Measurements from ENCODE around the gene HIGD1A. TPM values are rescaled to one million over a fixed set of nuclear protein-coding genes. Genes with fewer than 3 reads are reported as not detected.

Gene HIGD1A
- total RNA-seq, 2 experiments from 2014 or later: 60.4 to 75.8 TPM

DNA sequence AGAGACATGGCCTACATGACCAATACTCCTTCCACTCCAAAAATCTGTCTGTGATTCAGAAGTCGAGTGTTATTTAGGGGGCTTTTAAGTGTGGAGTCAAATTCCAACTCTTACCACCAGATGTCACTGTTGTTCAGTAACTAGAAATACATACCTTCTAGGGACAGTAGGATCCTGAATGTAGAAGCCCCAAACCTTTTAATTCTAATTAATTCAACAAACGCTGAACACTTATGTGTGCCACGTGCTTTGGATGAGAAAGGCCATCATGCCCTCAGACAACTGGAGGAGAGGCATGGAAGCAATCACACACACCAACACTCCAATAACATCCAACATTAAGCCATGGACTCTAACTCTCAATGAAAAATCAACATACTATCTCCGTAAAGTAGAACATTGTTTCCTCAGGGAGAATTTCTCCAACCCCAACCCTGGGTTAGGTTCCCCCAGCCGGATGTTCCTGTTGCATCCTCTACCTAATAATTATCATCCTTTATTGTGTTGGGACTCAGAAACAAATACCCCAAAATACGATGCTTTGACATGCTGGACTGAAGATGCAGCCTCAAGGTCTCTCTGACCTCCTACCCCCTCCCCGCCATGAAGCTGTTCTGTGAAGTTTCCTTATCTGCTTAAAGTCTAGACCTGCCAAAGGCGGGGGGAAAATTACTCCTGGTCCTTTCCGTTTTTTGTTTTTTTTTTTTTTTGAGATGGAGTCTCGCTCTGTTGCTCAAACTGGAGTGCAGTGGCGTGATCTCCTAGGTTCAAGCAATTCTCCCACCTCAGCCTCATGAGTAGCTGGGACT is 23.2 kb downstream of the HIGD1A start:
- H3K79me2 ChIP-seq (ENCODE audit: insufficient read depth, low read depth, low read length): no peaks in the 10 kb centered on the region
- CTCF ChIA-PET (ENCODE audit: unreplicated experiment): no interaction called here
- H3K4me3 ChIP-seq (ENCODE audit: low read depth, low read length, poor library complexity, severe bottlenecking): no peak overlapping the region
- no peak overlapping the region for H3K4me2 ChIP-seq (ENCODE audit: low read length)
- H3K9me2 ChIP-seq (ENCODE audit: insufficient read depth, low read length): no peaks in the 10 kb centered on the region
- intact Hi-C loops (cut with micrococcal nuclease; ENCODE audit: unreplicated experiment): loop anchor here (1.0 to 2.0 kb wide), 2 partner anchors 50 to 100 kb away; no protein-coding TSS in a partner anchor
- H3K27ac ChIP-seq (ENCODE audit: low read depth, low read length, poor library complexity, severe bottlenecking): no peak overlapping the region
- peaks cover 52% of the 10 kb centered on the region for H3K36me3 ChIP-seq (ENCODE audit: insufficient read depth, low read length)
- no peak overlapping the region for H2AFZ ChIP-seq (ENCODE audit: low read length)
- peaks cover 8% of the 10 kb centered on the region; the same call in 1 of the 2 replicates for H4K20me1 ChIP-seq (ENCODE audit: insufficient read depth, low read length)
- H3K4me1 ChIP-seq (ENCODE audit: insufficient read depth, low read length, poor library complexity, severe bottlenecking): no peaks in the 10 kb centered on the region
- no peak for TF ChIP-seq EZH2phosphoT487 (IDR thresholded peaks at IDR 0.05; ENCODE audit: borderline replicate concordance, low read depth, low read length)
- TF ChIP-seq, protein P1, sequence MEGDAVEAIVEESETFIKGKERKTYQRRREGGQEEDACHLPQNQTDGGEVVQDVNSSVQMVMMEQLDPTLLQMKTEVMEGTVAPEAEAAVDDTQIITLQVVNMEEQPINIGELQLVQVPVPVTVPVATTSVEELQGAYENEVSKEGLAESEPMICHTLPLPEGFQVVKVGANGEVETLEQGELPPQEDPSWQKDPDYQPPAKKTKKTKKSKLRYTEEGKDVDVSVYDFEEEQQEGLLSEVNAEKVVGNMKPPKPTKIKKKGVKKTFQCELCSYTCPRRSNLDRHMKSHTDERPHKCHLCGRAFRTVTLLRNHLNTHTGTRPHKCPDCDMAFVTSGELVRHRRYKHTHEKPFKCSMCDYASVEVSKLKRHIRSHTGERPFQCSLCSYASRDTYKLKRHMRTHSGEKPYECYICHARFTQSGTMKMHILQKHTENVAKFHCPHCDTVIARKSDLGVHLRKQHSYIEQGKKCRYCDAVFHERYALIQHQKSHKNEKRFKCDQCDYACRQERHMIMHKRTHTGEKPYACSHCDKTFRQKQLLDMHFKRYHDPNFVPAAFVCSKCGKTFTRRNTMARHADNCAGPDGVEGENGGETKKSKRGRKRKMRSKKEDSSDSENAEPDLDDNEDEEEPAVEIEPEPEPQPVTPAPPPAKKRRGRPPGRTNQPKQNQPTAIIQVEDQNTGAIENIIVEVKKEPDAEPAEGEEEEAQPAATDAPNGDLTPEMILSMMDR (conservative IDR thresholded peaks at IDR 0.05; ENCODE audit: low read length): peak; percentile 91
- no TSS peak for BruUV-seq (replicated peaks)
- POLR2A ChIA-PET: no interaction called here
- DNase-seq (ENCODE audit: low spot score): peak; percentile 76
- no peaks in the 10 kb centered on the region for H3K9me3 ChIP-seq (ENCODE audit: low read length)

DNA sequence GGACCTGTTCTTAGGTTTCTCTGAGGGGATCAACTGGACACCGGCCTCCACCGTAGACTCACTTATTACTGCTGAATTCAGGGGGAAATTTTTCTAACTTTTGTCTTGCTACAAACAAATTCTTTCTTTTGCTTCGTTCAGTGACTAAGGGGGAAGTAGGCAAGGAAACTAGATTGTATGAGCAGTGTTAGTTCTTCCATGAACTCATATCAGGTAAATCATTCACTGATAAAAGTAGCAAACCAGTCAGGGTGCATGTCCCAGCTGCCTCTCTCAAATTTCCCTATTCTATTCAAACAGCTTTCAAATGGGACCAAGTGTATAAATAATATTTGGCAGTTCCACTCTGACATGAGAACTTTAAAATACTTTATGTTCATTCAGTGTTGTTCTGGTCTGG is 23.9 kb downstream of the HIGD1A start:
- no peak overlapping the region for H3K4me2 ChIP-seq (ENCODE audit: low read length)
- intact Hi-C loops (cut with micrococcal nuclease; ENCODE audit: unreplicated experiment): loop anchor here (2.0 kb wide), 1 partner anchor 50 kb away; no protein-coding TSS in a partner anchor
- no peak for DNase-seq (ENCODE audit: low spot score)
- TF ChIP-seq, protein P1 (conservative IDR thresholded peaks at IDR 0.05; ENCODE audit: low read length): no peak
- no peak for TF ChIP-seq EZH2phosphoT487 (IDR thresholded peaks at IDR 0.05; ENCODE audit: borderline replicate concordance, low read depth, low read length)
- no peak overlapping the region for H3K4me3 ChIP-seq (ENCODE audit: low read depth, low read length, poor library complexity, severe bottlenecking)
- no peaks in the 10 kb centered on the region for H3K9me3 ChIP-seq (ENCODE audit: low read length)
- POLR2A ChIA-PET: interaction anchor here (0.6 kb wide), 1 partner anchor 24 kb away, joined by 3 read pairs; no protein-coding TSS in a partner anchor
- peaks cover 8% of the 10 kb centered on the region; the same call in 1 of the 2 replicates for H4K20me1 ChIP-seq (ENCODE audit: insufficient read depth, low read length)
- H3K79me2 ChIP-seq (ENCODE audit: insufficient read depth, low read depth, low read length): no peaks in the 10 kb centered on the region
- H3K4me1 ChIP-seq (ENCODE audit: insufficient read depth, low read length, poor library complexity, severe bottlenecking): no peaks in the 10 kb centered on the region
- H2AFZ ChIP-seq (ENCODE audit: low read length): no peak overlapping the region
- no peaks in the 10 kb centered on the region for H3K9me2 ChIP-seq (ENCODE audit: insufficient read depth, low read length)
- peaks cover 45% of the 10 kb centered on the region for H3K36me3 ChIP-seq (ENCODE audit: insufficient read depth, low read length)
- no peak overlapping the region for H3K27ac ChIP-seq (ENCODE audit: low read depth, low read length, poor library complexity, severe bottlenecking)
- BruUV-seq (replicated peaks): no TSS peak
- CTCF ChIA-PET (ENCODE audit: unreplicated experiment): interaction anchor here (1.1 kb wide), 1 partner anchor 101 kb away, joined by 5 read pairs; no protein-coding TSS in a partner anchor

DNA sequence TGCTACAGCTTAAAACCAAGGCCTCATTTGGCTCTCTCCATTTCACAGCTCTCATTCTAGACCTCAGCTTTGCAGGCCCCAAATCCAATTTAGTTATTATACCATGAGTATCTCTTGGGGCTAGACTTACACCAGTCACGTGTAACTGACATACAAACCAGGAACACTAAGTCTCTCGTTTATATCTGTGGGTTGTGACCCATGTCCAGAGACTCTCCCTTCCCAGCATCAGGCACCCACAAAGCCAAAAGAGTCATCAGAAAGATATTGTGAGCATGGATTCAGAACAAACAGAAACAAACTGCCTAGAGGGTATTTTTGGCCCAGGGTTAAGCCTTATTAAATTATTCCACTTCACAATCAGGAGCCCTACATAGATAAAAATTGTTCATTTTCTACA is 25.6 kb downstream of the HIGD1A start:
- ChIA-PET CTCF (ENCODE audit: unreplicated experiment) (interaction anchor here (1.0 kb wide), 1 partner anchor 61 kb away, joined by 3 read pairs; no protein-coding TSS in a partner anchor), POLR2A (interaction anchor here (0.6 to 1.4 kb wide), 3 partner anchors 22 to 52 kb away, joined by 3 to 4 read pairs (median 3); no protein-coding TSS in a partner anchor)
- intact Hi-C loops (cut with micrococcal nuclease; ENCODE audit: unreplicated experiment): no loop called here

More for the DNA sequence above, 25.6 kb downstream of the HIGD1A start:
- Histone ChIP-seq H3K9me3 (ENCODE audit: low read length) (no peaks in the 10 kb centered on the region), H3K79me2 (ENCODE audit: insufficient read depth, low read depth, low read length) (no peaks in the 10 kb centered on the region), H3K4me2 (ENCODE audit: low read length) (no peak overlapping the region), H3K4me3 (ENCODE audit: low read depth, low read length, poor library complexity, severe bottlenecking) (no peak overlapping the region), H3K9me2 (ENCODE audit: insufficient read depth, low read length) (no peaks in the 10 kb centered on the region), H2AFZ (ENCODE audit: low read length) (no peak overlapping the region), H3K36me3 (ENCODE audit: insufficient read depth, low read length) (peaks cover 34% of the 10 kb centered on the region), H3K27ac (ENCODE audit: low read depth, low read length, poor library complexity, severe bottlenecking) (no peak overlapping the region), H4K20me1 (ENCODE audit: insufficient read depth, low read length) (peaks cover 8% of the 10 kb centered on the region; the same call in 1 of the 2 replicates), H3K4me1 (ENCODE audit: insufficient read depth, low read length, poor library complexity, severe bottlenecking) (no peaks in the 10 kb centered on the region)
- no peak for TF ChIP-seq EZH2phosphoT487 (IDR thresholded peaks at IDR 0.05; ENCODE audit: borderline replicate concordance, low read depth, low read length)
- TF ChIP-seq, protein P1 (conservative IDR thresholded peaks at IDR 0.05; ENCODE audit: low read length): no peak
- no TSS peak for BruUV-seq (replicated peaks)
- no peak for DNase-seq (ENCODE audit: low spot score)

Data from OCI-LY7 (cell line).